NCI-H2029 (cell line): ENCODE data around the gene POPDC3.
"Not testable (repeated sequence)": the region's sequence is repeated elsewhere in the genome, so short reads cannot be mapped to it uniquely, and the experiment has no call there.

Experiments
- DNase-seq: peaks from one replicate; lab custom pipeline; 2025; lab: John Stamatoyannopoulos, UW

POPDC3 gene

GRCh38 chr6:105179244-105180065 lies at the start of gene POPDC3:
TSS of gene POPDC3 (minus strand) at chr6:105180014. CDS start at chr6:105161909, 18,105 bp downstream.
- peak; percentile 12 for DNase-seq

- no peak for DNase-seq
Measured at GRCh38 chr6:105227295-105227767, 47.5 kb upstream of the POPDC3 start.

- DNase-seq: no peak
Measured at GRCh38 chr6:105226598-105227294, 46.9 kb upstream of the POPDC3 start.

GRCh38 chr6:105223242-105223641 lies 43.4 kb upstream of the POPDC3 start:
- no peak for DNase-seq

GRCh38 chr6:105221219-105221618 lies 41.4 kb upstream of the POPDC3 start:
- DNase-seq: not testable (repeated sequence)

- DNase-seq: no peak
Measured at GRCh38 chr6:105220186-105220585, 40.4 kb upstream of the POPDC3 start.

GRCh38 chr6:105219218-105219617 lies 39.4 kb upstream of the POPDC3 start:
- DNase-seq: not testable (repeated sequence)

GRCh38 chr6:105215506-105215905 lies 35.7 kb upstream of the POPDC3 start:
- no peak for DNase-seq

- no peak for DNase-seq
Measured at GRCh38 chr6:105214668-105215067, 34.9 kb upstream of the POPDC3 start.

GRCh38 chr6:105213272-105213671 lies 33.5 kb upstream of the POPDC3 start:
- DNase-seq: no peak

GRCh38 chr6:105212587-105212986 lies 32.8 kb upstream of the POPDC3 start:
- DNase-seq: no peak

- no peak for DNase-seq
Measured at GRCh38 chr6:105211831-105212230, 32.0 kb upstream of the POPDC3 start.

GRCh38 chr6:105210932-105211531 lies 31.2 kb upstream of the POPDC3 start:
- DNase-seq: no peak

GRCh38 chr6:105209950-105210706 lies 30.3 kb upstream of the POPDC3 start:
- DNase-seq: no peak

GRCh38 chr6:105207524-105208269 lies 27.9 kb upstream of the POPDC3 start:
- no peak for DNase-seq

GRCh38 chr6:105204768-105205167 lies 25.0 kb upstream of the POPDC3 start:
- DNase-seq: no peak

GRCh38 chr6:105204331-105204730 lies 24.5 kb upstream of the POPDC3 start:
- DNase-seq: no peak

- DNase-seq: no peak
Measured at GRCh38 chr6:105202486-105202885, 22.7 kb upstream of the POPDC3 start.

GRCh38 chr6:105200133-105200730 lies 20.4 kb upstream of the POPDC3 start:
- no peak for DNase-seq

GRCh38 chr6:105199711-105200110 lies 19.9 kb upstream of the POPDC3 start:
- no peak for DNase-seq

GRCh38 chr6:105196076-105196475 lies 16.3 kb upstream of the POPDC3 start:
- DNase-seq: no peak
